ENCODE results near the gene IRS4.

The IRS4 gene

GRCh38 chrX:108736509-108737479, at the start of gene IRS4:
IRS4 (minus strand) TSS chrX:108736563.
- no peak for DNase-seq

- DNase-seq: no peak
Observed at GRCh38 chrX:108772549-108772948, 36.2 kb upstream of the IRS4 start.

- DNase-seq: no peak
Observed at GRCh38 chrX:108763559-108763958, 27.2 kb upstream of the IRS4 start.

- DNase-seq: no peak
Observed at GRCh38 chrX:108740299-108740774, 4.0 kb upstream of the IRS4 start.

DNA sequence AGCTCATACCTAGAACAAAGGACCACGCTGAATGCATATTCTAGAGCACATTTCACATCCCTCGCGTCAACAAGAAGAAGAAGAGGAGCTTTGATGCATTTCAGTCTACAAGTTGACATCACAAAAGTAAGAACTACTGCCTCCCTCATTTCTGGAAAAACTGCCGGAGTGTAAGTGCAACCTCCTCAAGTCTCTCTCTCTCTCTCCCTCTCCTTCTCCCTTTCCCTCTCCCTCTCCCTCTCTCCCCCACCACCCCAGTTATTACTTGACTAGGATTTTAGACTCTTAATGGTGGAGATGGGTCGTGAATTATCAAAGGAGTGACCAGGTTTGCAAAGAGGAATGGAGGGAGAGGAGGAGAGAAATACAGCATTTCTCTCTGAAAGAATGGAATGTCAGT, 1.4 kb upstream of the IRS4 start:
- DNase-seq: no peak

- no peak for DNase-seq
Observed at GRCh38 chrX:108735679-108736508, 469 bp downstream of the IRS4 start.

DNA sequence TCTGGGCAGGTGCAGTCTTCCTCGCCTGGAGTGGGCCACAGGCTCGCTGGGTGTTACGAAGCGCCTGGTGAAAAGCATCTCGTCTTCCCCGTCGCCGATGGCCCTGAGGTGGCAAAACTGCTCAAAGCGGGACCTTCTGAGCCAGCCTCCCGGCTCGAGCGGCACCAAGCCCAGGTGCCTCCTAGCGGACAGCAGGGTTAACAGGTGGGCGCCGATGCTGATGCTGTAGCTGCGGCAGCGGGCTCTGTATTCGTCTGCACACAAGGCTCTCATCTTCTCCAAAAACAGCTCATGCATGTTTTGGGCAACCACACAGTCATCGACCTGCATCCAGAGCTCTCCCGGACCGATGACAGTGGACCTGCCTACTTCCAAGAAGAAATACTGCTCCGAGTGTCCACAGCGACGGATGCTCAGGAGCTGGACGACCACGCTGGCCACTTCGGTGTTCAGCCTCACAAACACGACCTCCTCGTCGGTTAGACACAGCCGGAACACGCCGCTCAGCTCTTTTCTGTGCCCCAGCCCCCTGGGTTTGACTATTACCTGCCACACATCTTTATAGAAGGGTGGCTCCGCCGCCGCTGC, 1.2 kb downstream of the IRS4 start:
- no peak for DNase-seq

GRCh38 chrX:108734426-108734825, 1.9 kb downstream of the IRS4 start:
- DNase-seq: no peak

- no peak for DNase-seq
Observed at GRCh38 chrX:108732630-108733321, 3.6 kb downstream of the IRS4 start.

GRCh38 chrX:108731153-108731552, 5.2 kb downstream of the IRS4 start:
- DNase-seq: no peak

DNA sequence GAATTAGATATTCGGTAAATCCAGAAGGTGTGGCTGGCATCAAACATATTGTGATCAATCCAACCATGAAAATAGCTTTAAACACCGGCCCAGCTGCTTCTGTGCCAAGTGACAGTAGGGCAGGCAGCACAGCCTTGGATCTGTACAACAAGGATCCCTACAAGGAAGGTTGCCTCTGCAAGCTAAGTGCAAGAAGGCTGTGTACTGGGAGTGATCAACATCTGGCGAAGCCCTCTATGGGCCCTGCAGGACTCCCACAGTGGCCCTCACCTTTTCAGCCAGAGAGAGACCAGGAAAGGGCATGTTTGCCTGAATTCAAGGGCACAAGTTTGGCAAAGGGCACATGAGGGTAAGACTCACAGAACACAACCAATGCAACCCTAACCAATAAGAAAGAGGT, 9.6 kb downstream of the IRS4 start:
- no peak for DNase-seq

DNA sequence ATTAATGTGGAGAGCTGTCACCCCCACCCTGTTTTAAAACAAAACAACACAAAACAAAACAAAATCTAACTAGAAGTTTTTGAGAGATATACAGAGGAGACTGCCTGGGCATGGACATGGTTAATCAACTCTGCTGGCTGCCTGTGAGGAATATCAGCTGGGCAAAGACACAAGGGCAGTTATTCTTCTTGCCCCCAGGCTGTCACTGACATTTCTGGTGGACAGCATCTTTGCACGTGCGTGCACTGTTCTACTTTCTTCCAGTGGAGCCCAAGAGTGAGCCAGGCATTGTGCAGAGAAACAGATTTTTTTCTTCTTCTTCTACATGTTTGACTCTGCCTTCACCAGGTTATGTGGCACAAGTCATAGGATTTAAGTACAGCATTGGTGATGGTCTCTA, 13.8 kb downstream of the IRS4 start:
- no peak for DNase-seq

GRCh38 chrX:108712886-108713285, 23.5 kb downstream of the IRS4 start:
- no peak for DNase-seq

GRCh38 chrX:108704839-108705238, 31.5 kb downstream of the IRS4 start:
- no peak for DNase-seq

DNA sequence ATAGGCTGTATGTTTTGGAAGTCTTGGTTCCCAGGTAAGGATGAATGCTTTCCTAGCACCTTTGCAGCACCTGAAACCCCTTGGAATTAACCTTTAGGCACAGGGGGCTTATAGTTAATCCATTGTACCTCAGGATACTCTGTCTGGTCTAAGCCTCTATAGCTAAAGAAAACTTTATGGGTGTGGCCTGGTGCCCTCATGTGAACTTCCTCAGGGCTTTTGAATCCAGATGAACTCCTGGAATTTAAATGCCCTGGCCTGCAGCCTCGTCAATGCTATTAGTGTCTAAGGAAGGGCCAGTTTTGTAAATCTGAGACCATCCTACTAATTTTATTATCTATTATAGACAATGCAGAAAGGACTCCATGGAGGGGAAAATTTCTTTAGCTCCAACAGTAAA, 33.8 kb downstream of the IRS4 start:
- DNase-seq: no peak

GRCh38 chrX:108701633-108702032, 34.7 kb downstream of the IRS4 start:
- DNase-seq: no peak

- DNase-seq: no peak
Observed at GRCh38 chrX:108699368-108699767, 37.0 kb downstream of the IRS4 start.

GRCh38 chrX:108696690-108697089, 39.7 kb downstream of the IRS4 start:
- no peak for DNase-seq

Data from GF-D8 (cell line).